Activated gamma-delta T cell treated with Interleukin-2 at 50 U/mL for 16 hours (primary cell): ENCODE results near the gene PFKL.
A peak's percentile ranks its signal among the peaks of the same experiment; 100 is the strongest.

Source experiments
- DNase-seq: peaks from one replicate; pipeline ENCODE4 v3.0.0-alpha.2; 2020

The PFKL gene

DNA sequence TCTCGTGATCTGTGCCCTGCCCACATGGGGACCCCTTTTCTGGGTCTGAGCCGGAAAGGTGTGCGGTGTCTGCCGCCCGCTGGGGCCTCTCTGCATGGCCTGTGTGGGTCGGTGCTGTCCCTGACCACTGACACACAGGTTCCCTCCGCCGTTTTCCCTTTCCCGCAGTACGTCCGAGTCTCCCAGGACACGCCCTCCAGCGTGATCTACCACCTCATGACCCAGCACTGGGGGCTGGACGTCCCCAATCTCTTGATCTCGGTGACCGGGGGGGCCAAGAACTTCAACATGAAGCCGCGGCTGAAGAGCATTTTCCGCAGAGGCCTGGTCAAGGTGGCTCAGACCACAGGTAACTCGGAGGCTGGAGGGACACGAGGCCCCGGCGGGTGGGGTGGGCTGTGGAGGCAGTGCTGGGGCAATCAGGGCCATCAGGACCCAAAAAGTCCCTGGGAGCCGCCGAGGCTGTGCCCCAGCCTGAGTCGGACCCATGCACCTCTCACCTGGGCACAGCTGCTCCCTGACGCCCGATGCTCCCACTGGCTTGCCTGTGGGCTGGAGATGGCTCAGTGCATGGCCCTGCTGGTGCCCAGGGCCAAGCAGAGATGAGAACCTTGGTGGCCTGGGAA is 66.8 kb downstream of the PFKL start:
- no peak for DNase-seq

DNA sequence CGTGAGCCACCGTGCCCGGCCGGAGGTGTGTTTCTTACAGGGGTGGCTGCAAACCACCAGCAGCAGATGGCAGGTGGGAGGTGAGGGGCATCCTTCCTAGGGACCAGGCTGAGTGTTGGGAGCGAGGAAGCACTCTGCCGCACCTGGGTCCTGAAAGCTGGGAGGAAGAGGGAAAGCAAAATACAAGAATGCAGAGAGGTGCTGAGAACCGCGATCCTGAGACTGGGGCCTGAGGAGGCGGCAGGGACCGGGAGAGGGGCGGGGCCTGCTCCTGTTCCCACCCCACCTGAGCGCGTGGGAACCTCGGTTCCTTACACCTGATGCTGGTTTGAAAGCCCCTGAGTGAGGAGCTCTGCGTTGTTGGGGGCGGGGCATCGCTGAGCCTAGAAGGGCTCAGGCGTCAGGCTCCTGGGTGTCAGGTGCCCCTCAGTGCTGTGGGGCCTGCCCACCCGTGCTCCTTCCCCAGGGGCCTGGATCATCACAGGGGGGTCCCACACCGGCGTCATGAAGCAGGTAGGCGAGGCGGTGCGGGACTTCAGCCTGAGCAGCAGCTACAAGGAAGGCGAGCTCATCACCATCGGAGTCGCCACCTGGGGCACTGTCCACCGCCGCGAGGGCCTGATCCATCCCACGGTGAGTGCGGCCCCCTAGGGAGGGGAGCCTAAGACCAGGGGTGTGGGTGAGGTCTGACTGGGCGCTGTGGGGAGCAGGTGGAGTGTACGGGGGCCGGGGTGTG is 69.0 kb downstream of the PFKL start:
- no peak for DNase-seq

DNA sequence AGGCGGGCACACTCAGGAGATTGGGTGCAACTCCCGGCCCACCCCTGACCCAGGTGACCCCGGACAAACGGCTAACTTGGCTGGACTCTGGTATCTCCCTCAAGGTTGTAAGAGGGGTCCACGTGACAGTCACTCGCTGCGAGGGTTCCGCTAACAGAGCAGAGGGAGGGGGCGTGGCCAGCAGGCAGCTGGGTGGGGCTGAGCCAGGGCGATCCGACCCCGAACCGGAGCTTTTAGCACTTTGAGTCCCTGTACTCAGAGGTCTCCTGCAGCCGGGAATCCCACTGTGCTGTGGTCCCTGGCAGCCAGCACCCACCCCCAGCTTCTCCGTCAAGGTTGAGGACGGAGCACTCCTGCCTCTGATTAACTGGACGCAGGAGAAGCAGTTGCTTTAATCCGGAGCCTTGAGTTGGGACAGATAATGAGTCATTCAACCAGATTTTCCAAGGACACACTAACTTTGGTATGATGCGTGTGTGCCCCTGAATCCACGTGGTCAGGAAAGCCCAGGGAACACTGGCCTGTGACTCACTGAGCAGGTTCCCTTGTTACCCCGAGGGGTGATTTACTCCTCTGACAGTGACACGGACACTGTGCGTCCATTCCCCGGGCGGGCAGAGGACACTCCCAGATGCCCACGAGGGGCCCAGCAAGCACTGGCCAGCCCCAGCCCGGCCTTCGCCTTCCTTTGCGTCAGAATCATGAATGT is 70.3 kb downstream of the PFKL start:
- no peak for DNase-seq

DNA sequence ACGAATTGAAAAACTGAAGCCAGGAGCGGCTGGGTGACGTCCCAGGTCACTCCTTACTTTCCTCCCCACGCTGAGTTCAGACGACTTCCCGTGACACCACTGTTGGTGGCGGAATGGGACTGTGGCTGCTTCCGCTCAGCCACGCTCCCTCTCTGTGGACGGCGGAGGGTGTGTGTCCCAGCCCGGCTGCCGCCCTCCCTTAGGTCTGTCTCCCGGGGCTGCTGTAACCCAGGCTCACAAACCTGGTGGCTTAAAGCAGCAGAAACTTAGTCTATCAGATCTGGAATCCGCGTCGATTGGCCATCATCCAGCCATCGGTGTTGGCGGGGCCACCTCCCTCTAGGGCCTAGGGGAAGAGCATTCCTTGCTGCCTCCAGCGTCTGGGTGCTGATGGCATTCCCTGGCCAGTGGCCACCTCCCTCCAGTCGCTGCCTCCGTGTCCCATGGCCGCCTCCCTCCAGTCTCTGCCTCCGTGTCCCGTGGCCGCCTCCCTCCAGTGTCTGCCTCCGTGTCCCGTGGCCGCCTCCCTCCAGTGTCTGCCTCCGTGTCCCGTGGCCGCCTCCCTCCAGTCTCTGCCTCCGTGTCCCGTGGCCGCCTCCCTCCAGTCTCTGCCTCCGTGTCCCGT is 71.0 kb downstream of the PFKL start:
- DNase-seq, result no peak

DNA sequence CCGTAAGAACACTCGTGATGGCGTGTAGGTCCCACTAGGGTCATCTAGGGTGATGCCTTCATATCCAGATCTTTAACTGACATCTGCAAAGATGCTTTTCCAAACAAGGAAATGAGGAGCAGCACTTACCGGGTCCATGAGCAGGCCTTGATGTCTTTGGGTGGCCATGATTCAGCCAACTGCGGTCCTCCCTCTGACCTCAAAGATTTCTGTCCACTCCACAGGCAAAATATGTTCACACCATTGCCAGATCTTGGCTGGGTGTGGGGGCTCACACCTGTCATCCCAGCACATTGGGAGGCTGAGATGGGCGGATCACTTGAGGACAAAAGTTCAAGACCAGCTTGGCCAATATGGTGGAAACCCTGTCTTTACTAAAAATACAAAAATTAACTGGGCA is 71.7 kb downstream of the PFKL start:
- DNase-seq, result no peak

DNA sequence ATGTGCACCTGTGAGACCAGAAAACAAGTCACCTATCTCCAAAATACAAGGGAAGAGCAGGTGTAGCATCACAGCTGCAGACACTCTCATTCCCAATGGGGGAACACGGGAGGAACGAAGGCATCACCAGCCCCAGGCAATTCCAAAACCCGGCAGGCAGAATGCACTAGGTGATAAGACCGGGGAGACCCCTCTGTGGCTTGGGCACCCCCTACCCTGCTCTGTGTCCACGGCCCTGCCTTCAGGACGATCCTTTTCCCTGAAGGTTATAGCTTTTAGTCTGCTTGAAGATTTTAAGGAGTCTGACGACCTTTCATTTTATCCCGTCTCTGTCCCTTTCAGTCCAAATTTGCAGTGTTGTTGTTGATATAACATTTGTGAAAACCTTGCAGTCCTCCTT is 72.8 kb downstream of the PFKL start:
- no peak for DNase-seq

DNA sequence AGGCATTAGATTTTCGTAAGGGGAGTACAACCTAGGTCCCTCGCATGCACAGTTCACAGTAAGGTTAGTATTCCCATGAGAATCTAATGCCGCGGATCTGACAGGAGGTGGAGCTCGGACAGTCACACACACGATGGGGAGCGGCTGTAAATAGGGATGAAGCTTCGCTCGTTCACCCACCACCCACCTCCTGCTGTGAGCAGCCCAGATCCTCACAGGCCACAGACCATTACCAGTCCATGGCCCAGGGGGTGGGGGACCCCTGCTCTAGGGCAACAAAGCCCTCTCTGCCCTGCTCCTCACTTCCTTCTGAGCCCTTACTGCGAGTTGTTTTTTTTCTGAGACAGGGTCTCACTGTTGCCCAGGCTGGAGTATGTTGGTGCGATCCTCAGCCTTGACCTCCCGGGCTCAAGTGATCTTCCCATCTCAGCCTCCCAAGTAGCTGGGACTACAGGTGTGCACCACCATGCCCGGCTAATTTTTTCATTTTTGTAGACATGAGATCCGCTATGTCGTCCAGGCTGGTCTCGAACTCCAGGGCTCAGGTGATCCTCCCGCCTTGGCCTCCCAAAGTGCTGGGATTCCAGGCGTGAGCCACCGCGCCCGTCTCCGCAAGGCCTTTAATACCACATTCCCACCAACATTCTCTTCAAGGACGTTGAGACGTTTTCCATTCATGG is 74.9 kb downstream of the PFKL start:
- DNase-seq, result no peak

DNA sequence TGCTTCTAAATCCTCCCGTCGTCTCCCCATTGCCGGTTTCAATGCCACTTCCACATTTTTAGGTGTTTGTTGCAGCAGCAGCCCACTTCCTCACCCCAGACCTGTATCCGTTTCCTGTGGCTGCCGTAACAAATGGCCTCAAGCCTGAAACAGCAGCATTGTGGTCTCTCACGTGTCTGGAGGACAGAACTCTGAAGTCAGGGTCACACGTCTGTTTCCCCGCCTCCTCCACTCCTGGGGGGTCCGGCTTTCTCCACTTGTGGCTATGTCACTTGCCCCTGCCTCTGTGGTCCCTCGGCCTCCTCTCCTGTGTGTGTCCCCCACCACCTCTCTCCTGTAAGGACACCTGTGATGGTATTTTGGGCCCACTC is 75.4 kb downstream of the PFKL start:
- peak; percentile 46 for DNase-seq

DNA sequence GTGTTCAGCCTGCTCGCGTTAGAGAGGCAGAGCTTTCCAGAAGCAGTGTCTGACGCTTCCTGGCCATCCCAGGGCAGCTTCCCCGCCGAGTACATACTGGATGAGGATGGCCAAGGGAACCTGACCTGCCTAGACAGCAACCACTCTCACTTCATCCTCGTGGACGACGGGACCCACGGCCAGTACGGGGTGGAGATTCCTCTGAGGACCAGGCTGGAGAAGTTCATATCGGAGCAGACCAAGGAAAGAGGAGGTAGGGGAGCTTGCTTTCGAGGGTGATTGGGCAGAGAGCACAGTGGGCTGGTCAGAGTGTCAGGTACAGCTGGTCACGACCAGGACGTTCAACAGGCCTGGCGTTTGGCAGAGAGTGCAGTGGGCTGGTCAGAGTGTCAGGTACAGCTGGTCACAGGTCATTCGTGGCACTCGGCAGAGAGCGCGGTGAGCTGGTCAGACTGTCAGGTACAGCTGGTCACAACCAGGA is 75.9 kb downstream of the PFKL start:
- DNase-seq, result no peak

DNA sequence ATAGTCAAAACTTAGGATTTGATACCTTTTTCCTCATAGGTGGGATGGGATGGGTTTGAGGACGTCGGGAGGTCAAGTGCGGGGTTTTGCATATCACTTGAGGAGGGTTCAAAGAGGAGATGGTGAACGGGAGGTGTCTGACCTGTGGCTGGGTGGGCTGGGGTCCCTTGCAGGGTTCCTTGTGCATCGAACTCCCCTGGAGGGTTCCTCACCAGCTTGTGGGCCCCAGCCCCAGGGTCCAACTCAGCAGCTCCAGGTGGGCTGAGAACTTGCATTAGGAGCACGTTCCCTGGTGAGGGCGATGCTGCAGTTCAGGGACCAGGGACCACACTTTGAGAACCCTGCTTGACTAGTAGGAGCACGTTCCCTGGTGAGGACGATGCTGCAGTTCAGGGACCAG is 76.8 kb downstream of the PFKL start:
- no peak for DNase-seq
